Activated naive CD4-positive, alpha-beta T cell treated with anti-CD3 and anti-CD28 coated beads for 36 hours (primary cell): ENCODE data around the gene ATP2C2. TPM values are rescaled to one million over a fixed set of nuclear protein-coding genes. Genes with fewer than 3 reads are reported as not detected.

Experiments
- CTCF ChIA-PET: fragments of 350-600 bp; sonication (Branson Sonifier 250); formaldehyde crosslinking; loops from one replicate; lab custom pipeline; 2021; ENCODE audit warnings: antibody characterized with exemption; lab: Charles Lee
- DNase-seq: peaks from one replicate; pipeline ENCODE4 v3.0.0-alpha.2; 2020
- H3K27ac Mint-ChIP-seq: one replicate; pipeline ENCODE4 v1.8.0; 2021; ENCODE audit warnings: mild to moderate bottlenecking, mixed read lengths
- H3K27me3 Mint-ChIP-seq: one replicate; pipeline ENCODE4 v1.8.0; 2021; ENCODE audit warnings: low read depth, mixed read lengths
- H3K36me3 Mint-ChIP-seq: one replicate; pipeline ENCODE4 v1.8.0; 2021; ENCODE audit warnings: low read depth, mixed read lengths
- H3K4me1 Mint-ChIP-seq: one replicate; pipeline ENCODE4 v1.8.0; 2021; ENCODE audit warnings: low read depth, mixed read lengths
- H3K4me3 Mint-ChIP-seq: one replicate; pipeline ENCODE4 v1.8.0; 2021; ENCODE audit warnings: mild to moderate bottlenecking, moderate library complexity, mixed read lengths
- H3K9me3 Mint-ChIP-seq: one replicate; pipeline ENCODE4 v1.8.0; 2021; ENCODE audit warnings: mixed read lengths
- intact Hi-C: fragments of 100-400 bp; cut with micrococcal nuclease; formaldehyde crosslinking; loops from one replicate; pipeline ENCODE4 v1.15.1; 2023
- total RNA-seq, 2 experiments: library from RNA; stranded (reverse); gene quantifications; one replicate each; pipeline ENCODE4 v1.2.3, GENCODE V29; 2021

ATP2C2 gene
- total RNA-seq, 2 experiments from 2014 or later: not detected

- H3K4me1 Mint-ChIP-seq: no peaks in the 10 kb centered on the region
- CTCF ChIA-PET: no interaction called here
Observed at GRCh38 chr16:84347161-84347560, 21.2 kb upstream of the ATP2C2 start.

GRCh38 chr16:84348386-84348888 is 19.9 kb upstream of the ATP2C2 start:
- intact Hi-C loops: no loop called here
- CTCF ChIA-PET: interaction anchor here (0.6 kb wide), 1 partner anchor 68 kb away, joined by 3 read pairs; no protein-coding TSS in a partner anchor
- no peaks in the 10 kb centered on the region for H3K9me3 Mint-ChIP-seq

More at GRCh38 chr16:84347161-84347560, 21.2 kb upstream of the ATP2C2 start:
- H3K9me3 Mint-ChIP-seq: no peaks in the 10 kb centered on the region
- H3K4me3 Mint-ChIP-seq: no peak overlapping the region
- no peak for DNase-seq
- intact Hi-C loops: no loop called here
- no peaks in the 10 kb centered on the region for H3K36me3 Mint-ChIP-seq
- H3K27me3 Mint-ChIP-seq: no peaks in the 10 kb centered on the region
- no peak overlapping the region for H3K27ac Mint-ChIP-seq

GRCh38 chr16:84349862-84350684 is 18.3 kb upstream of the ATP2C2 start:
- no peaks in the 10 kb centered on the region for H3K36me3 Mint-ChIP-seq
- no peak overlapping the region for H3K4me3 Mint-ChIP-seq
- no peaks in the 10 kb centered on the region for H3K27me3 Mint-ChIP-seq
- no peaks in the 10 kb centered on the region for H3K9me3 Mint-ChIP-seq
- intact Hi-C loops: no loop called here
- no peaks in the 10 kb centered on the region for H3K4me1 Mint-ChIP-seq
- CTCF ChIA-PET: no interaction called here
- H3K27ac Mint-ChIP-seq: no peak overlapping the region
- no peak for DNase-seq

More at GRCh38 chr16:84348386-84348888, 19.9 kb upstream of the ATP2C2 start:
- Mint-ChIP-seq H3K4me3 (no peak overlapping the region), H3K4me1 (no peaks in the 10 kb centered on the region), H3K36me3 (no peaks in the 10 kb centered on the region), H3K27ac (no peak overlapping the region), H3K27me3 (no peaks in the 10 kb centered on the region)
- DNase-seq: no peak

- no peak overlapping the region for H3K4me3 Mint-ChIP-seq
- CTCF ChIA-PET: no interaction called here
- no peak for DNase-seq
- intact Hi-C loops: no loop called here
- H3K27ac Mint-ChIP-seq: no peak overlapping the region
- no peaks in the 10 kb centered on the region for H3K4me1 Mint-ChIP-seq
- H3K36me3 Mint-ChIP-seq: no peaks in the 10 kb centered on the region
- H3K9me3 Mint-ChIP-seq: no peaks in the 10 kb centered on the region
- no peaks in the 10 kb centered on the region for H3K27me3 Mint-ChIP-seq
Observed at GRCh38 chr16:84350685-84351400, 17.5 kb upstream of the ATP2C2 start.

GRCh38 chr16:84351630-84352029 is 16.7 kb upstream of the ATP2C2 start:
- H3K4me3 Mint-ChIP-seq: no peak overlapping the region
- intact Hi-C loops: no loop called here
- H3K4me1 Mint-ChIP-seq: no peaks in the 10 kb centered on the region
- H3K27ac Mint-ChIP-seq: no peak overlapping the region
- DNase-seq: no peak
- no peaks in the 10 kb centered on the region for H3K9me3 Mint-ChIP-seq
- CTCF ChIA-PET: no interaction called here
- H3K36me3 Mint-ChIP-seq: no peaks in the 10 kb centered on the region
- no peaks in the 10 kb centered on the region for H3K27me3 Mint-ChIP-seq

- H3K4me1 Mint-ChIP-seq: peaks cover 10% of the 10 kb centered on the region
- H3K4me3 Mint-ChIP-seq: no peak overlapping the region
- intact Hi-C loops: no loop called here
- no peak for DNase-seq
- no peak overlapping the region for H3K27ac Mint-ChIP-seq
- H3K27me3 Mint-ChIP-seq: no peaks in the 10 kb centered on the region
- no peaks in the 10 kb centered on the region for H3K36me3 Mint-ChIP-seq
- no peaks in the 10 kb centered on the region for H3K9me3 Mint-ChIP-seq
- CTCF ChIA-PET: no interaction called here
Observed at GRCh38 chr16:84354306-84354705, 14.0 kb upstream of the ATP2C2 start.

- CTCF ChIA-PET: no interaction called here
- H3K27ac Mint-ChIP-seq: no peak overlapping the region
- DNase-seq: no peak
- no peak overlapping the region for H3K4me3 Mint-ChIP-seq
- H3K4me1 Mint-ChIP-seq: peaks cover 18% of the 10 kb centered on the region
- no peaks in the 10 kb centered on the region for H3K27me3 Mint-ChIP-seq
- intact Hi-C loops: no loop called here
- H3K9me3 Mint-ChIP-seq: no peaks in the 10 kb centered on the region
- no peaks in the 10 kb centered on the region for H3K36me3 Mint-ChIP-seq
Observed at GRCh38 chr16:84355149-84355548, 13.2 kb upstream of the ATP2C2 start.

GRCh38 chr16:84356176-84356575 is 12.2 kb upstream of the ATP2C2 start:
- CTCF ChIA-PET: interaction anchor here (1.4 kb wide), 1 partner anchor 79 kb away, joined by 3 read pairs; no protein-coding TSS in a partner anchor
- H3K27ac Mint-ChIP-seq: no peak overlapping the region
- intact Hi-C loops: no loop called here
- H3K4me3 Mint-ChIP-seq: no peak overlapping the region
- no peak for DNase-seq
- no peaks in the 10 kb centered on the region for H3K9me3 Mint-ChIP-seq
- no peaks in the 10 kb centered on the region for H3K27me3 Mint-ChIP-seq
- H3K36me3 Mint-ChIP-seq: no peaks in the 10 kb centered on the region
- peaks cover 29% of the 10 kb centered on the region for H3K4me1 Mint-ChIP-seq

- no peak for DNase-seq
- Mint-ChIP-seq H3K27ac (no peak overlapping the region), H3K4me3 (no peak overlapping the region), H3K9me3 (no peaks in the 10 kb centered on the region), H3K4me1 (peaks cover 29% of the 10 kb centered on the region), H3K36me3 (no peaks in the 10 kb centered on the region), H3K27me3 (no peaks in the 10 kb centered on the region)
- CTCF ChIA-PET: interaction anchor here (1.4 kb wide), 1 partner anchor 80 kb away, joined by 3 read pairs; no protein-coding TSS in a partner anchor
- intact Hi-C loops: no loop called here
Observed at GRCh38 chr16:84356591-84357116, 11.7 kb upstream of the ATP2C2 start.

- Mint-ChIP-seq H3K36me3 (no peaks in the 10 kb centered on the region), H3K27me3 (no peaks in the 10 kb centered on the region), H3K9me3 (no peaks in the 10 kb centered on the region), H3K27ac (no peak overlapping the region), H3K4me1 (peaks cover 29% of the 10 kb centered on the region), H3K4me3 (no peak overlapping the region)
- DNase-seq: peak; percentile 40
- CTCF ChIA-PET: interaction anchor here (1.4 kb wide), 1 partner anchor 80 kb away, joined by 3 read pairs; no protein-coding TSS in a partner anchor
- intact Hi-C loops: no loop called here
Observed at GRCh38 chr16:84357191-84357651, 11.1 kb upstream of the ATP2C2 start.

- intact Hi-C loops: no loop called here
- no peak overlapping the region for H3K4me3 Mint-ChIP-seq
- no peak overlapping the region for H3K27ac Mint-ChIP-seq
- H3K9me3 Mint-ChIP-seq: no peaks in the 10 kb centered on the region
- no peaks in the 10 kb centered on the region for H3K27me3 Mint-ChIP-seq
- peaks cover 29% of the 10 kb centered on the region for H3K4me1 Mint-ChIP-seq
- DNase-seq: no peak
- H3K36me3 Mint-ChIP-seq: no peaks in the 10 kb centered on the region
- CTCF ChIA-PET: interaction anchor here (0.6 kb wide), 1 partner anchor 47 kb away, joined by 4 read pairs; no protein-coding TSS in a partner anchor
Observed at GRCh38 chr16:84358601-84359295, 9.6 kb upstream of the ATP2C2 start.

GRCh38 chr16:84359326-84359725 is 9.0 kb upstream of the ATP2C2 start:
- DNase-seq: no peak
- no peak overlapping the region for H3K4me3 Mint-ChIP-seq
- no peaks in the 10 kb centered on the region for H3K27me3 Mint-ChIP-seq
- no peaks in the 10 kb centered on the region for H3K9me3 Mint-ChIP-seq
- no peaks in the 10 kb centered on the region for H3K36me3 Mint-ChIP-seq
- H3K4me1 Mint-ChIP-seq: peaks cover 29% of the 10 kb centered on the region
- H3K27ac Mint-ChIP-seq: no peak overlapping the region
- intact Hi-C loops: no loop called here
- CTCF ChIA-PET: no interaction called here
